ENCODE results near the gene RSRC1. TPM values are rescaled to one million over a fixed set of nuclear protein-coding genes. Genes with fewer than 3 reads are reported as not detected.

Gene RSRC1
- polyA plus RNA-seq, 2 donors = 10.9 to 12.3 TPM

GRCh38 chr3:158355623-158356588, 246.0 kb downstream of the RSRC1 start:
- no peak overlapping the region for H3K27ac ChIP-seq (ENCODE audit: low read depth in 2 of 2, low read length in 1 of 2)
- no peaks in the 10 kb centered on the region for H3K36me3 ChIP-seq (ENCODE audit: control insufficient read depth in 2 of 2, insufficient read depth in 2 of 2, low read length in 1 of 2)
- H3K4me3 ChIP-seq (ENCODE audit: low read depth in 1 of 2, low read length in 2 of 2) = no peak overlapping the region
- H3K4me1 ChIP-seq (ENCODE audit: control insufficient read depth in 2 of 2, insufficient read depth in 2 of 2, low read length in 1 of 2) = no peaks in the 10 kb centered on the region
- no peaks in the 10 kb centered on the region for H3K27me3 ChIP-seq (ENCODE audit: control insufficient read depth in 1 of 2, insufficient read depth in 2 of 2, low read length in 2 of 2)
- 86 to 92% methylated on average over 4 of the region's 4 CpGs for WGBS, 2 donors
- H3K9me3 ChIP-seq (ENCODE audit: control insufficient read depth in 2 of 2, insufficient read depth in 1 of 2, low read depth in 1 of 2, low read length in 1 of 2) = no peaks in the 10 kb centered on the region

GRCh38 chr3:158359339-158359738, 249.4 kb downstream of the RSRC1 start:
- no peak overlapping the region for H3K4me3 ChIP-seq (ENCODE audit: low read depth in 1 of 2, low read length in 2 of 2)
- H3K36me3 ChIP-seq (ENCODE audit: control insufficient read depth in 2 of 2, insufficient read depth in 2 of 2, low read length in 1 of 2) = no peaks in the 10 kb centered on the region
- 83 to 90% methylated on average over 6 of the region's 6 CpGs for WGBS, 2 donors
- no peaks in the 10 kb centered on the region for H3K27me3 ChIP-seq (ENCODE audit: control insufficient read depth in 1 of 2, insufficient read depth in 2 of 2, low read length in 2 of 2)
- H3K4me1 ChIP-seq (ENCODE audit: control insufficient read depth in 2 of 2, insufficient read depth in 2 of 2, low read length in 1 of 2) = no peaks in the 10 kb centered on the region
- H3K9me3 ChIP-seq (ENCODE audit: control insufficient read depth in 2 of 2, insufficient read depth in 1 of 2, low read depth in 1 of 2, low read length in 1 of 2) = no peaks in the 10 kb centered on the region
- H3K27ac ChIP-seq (ENCODE audit: low read depth in 2 of 2, low read length in 1 of 2) = no peak overlapping the region

- WGBS, 2 donors = 95 to 98% methylated on average over 11 of the region's 11 CpGs
- no peaks in the 10 kb centered on the region for H3K9me3 ChIP-seq (ENCODE audit: control insufficient read depth in 2 of 2, insufficient read depth in 1 of 2, low read depth in 1 of 2, low read length in 1 of 2)
- H3K27ac ChIP-seq (ENCODE audit: low read depth in 2 of 2, low read length in 1 of 2) = no peak overlapping the region
- H3K4me3 ChIP-seq (ENCODE audit: low read depth in 1 of 2, low read length in 2 of 2) = no peak overlapping the region
- H3K27me3 ChIP-seq (ENCODE audit: control insufficient read depth in 1 of 2, insufficient read depth in 2 of 2, low read length in 2 of 2) = no peaks in the 10 kb centered on the region
- no peaks in the 10 kb centered on the region for H3K36me3 ChIP-seq (ENCODE audit: control insufficient read depth in 2 of 2, insufficient read depth in 2 of 2, low read length in 1 of 2)
- no peaks in the 10 kb centered on the region for H3K4me1 ChIP-seq (ENCODE audit: control insufficient read depth in 2 of 2, insufficient read depth in 2 of 2, low read length in 1 of 2)
Measured at GRCh38 chr3:158360756-158361448, 251.0 kb downstream of the RSRC1 start.

GRCh38 chr3:158368271-158368670, 258.4 kb downstream of the RSRC1 start:
- Histone ChIP-seq H3K27me3 (ENCODE audit: control insufficient read depth in 1 of 2, insufficient read depth in 2 of 2, low read length in 2 of 2) (no peaks in the 10 kb centered on the region), H3K27ac (ENCODE audit: low read depth in 2 of 2, low read length in 1 of 2) (no peak overlapping the region), H3K4me1 (ENCODE audit: control insufficient read depth in 2 of 2, insufficient read depth in 2 of 2, low read length in 1 of 2) (peaks cover 0 to 2% of the 10 kb centered on the region in 2 donors), H3K36me3 (ENCODE audit: control insufficient read depth in 2 of 2, insufficient read depth in 2 of 2, low read length in 1 of 2) (no peaks in the 10 kb centered on the region), H3K4me3 (ENCODE audit: low read depth in 1 of 2, low read length in 2 of 2) (no peak overlapping the region), H3K9me3 (ENCODE audit: control insufficient read depth in 2 of 2, insufficient read depth in 1 of 2, low read depth in 1 of 2, low read length in 1 of 2) (no peaks in the 10 kb centered on the region)
- 65 to 71% methylated on average over 2 of the region's 2 CpGs for WGBS, 2 donors

GRCh38 chr3:158369279-158369678, 259.4 kb downstream of the RSRC1 start:
- Histone ChIP-seq H3K27me3 (ENCODE audit: control insufficient read depth in 1 of 2, insufficient read depth in 2 of 2, low read length in 2 of 2) (no peaks in the 10 kb centered on the region), H3K4me1 (ENCODE audit: control insufficient read depth in 2 of 2, insufficient read depth in 2 of 2, low read length in 1 of 2) (peaks cover 0 to 2% of the 10 kb centered on the region in 2 donors), H3K9me3 (ENCODE audit: control insufficient read depth in 2 of 2, insufficient read depth in 1 of 2, low read depth in 1 of 2, low read length in 1 of 2) (no peaks in the 10 kb centered on the region), H3K27ac (ENCODE audit: low read depth in 2 of 2, low read length in 1 of 2) (no peak overlapping the region), H3K36me3 (ENCODE audit: control insufficient read depth in 2 of 2, insufficient read depth in 2 of 2, low read length in 1 of 2) (no peaks in the 10 kb centered on the region), H3K4me3 (ENCODE audit: low read depth in 1 of 2, low read length in 2 of 2) (no peak overlapping the region)
- WGBS, 2 donors = 94 to 100% methylated on average over 1 of the region's 1 CpG

- Histone ChIP-seq H3K27ac (ENCODE audit: low read depth in 2 of 2, low read length in 1 of 2) (no peak overlapping the region), H3K4me3 (ENCODE audit: low read depth in 1 of 2, low read length in 2 of 2) (no peak overlapping the region), H3K9me3 (ENCODE audit: control insufficient read depth in 2 of 2, insufficient read depth in 1 of 2, low read depth in 1 of 2, low read length in 1 of 2) (no peaks in the 10 kb centered on the region), H3K4me1 (ENCODE audit: control insufficient read depth in 2 of 2, insufficient read depth in 2 of 2, low read length in 1 of 2) (no peaks in the 10 kb centered on the region), H3K36me3 (ENCODE audit: control insufficient read depth in 2 of 2, insufficient read depth in 2 of 2, low read length in 1 of 2) (no peaks in the 10 kb centered on the region), H3K27me3 (ENCODE audit: control insufficient read depth in 1 of 2, insufficient read depth in 2 of 2, low read length in 2 of 2) (no peaks in the 10 kb centered on the region)
- WGBS, 2 donors = 89 to 90% methylated on average over 4 of the region's 4 CpGs
Measured at GRCh38 chr3:158379517-158379916, 269.6 kb downstream of the RSRC1 start.

- Histone ChIP-seq H3K4me3 (ENCODE audit: low read depth in 1 of 2, low read length in 2 of 2) (no peak overlapping the region), H3K27me3 (ENCODE audit: control insufficient read depth in 1 of 2, insufficient read depth in 2 of 2, low read length in 2 of 2) (no peaks in the 10 kb centered on the region), H3K4me1 (ENCODE audit: control insufficient read depth in 2 of 2, insufficient read depth in 2 of 2, low read length in 1 of 2) (no peaks in the 10 kb centered on the region), H3K9me3 (ENCODE audit: control insufficient read depth in 2 of 2, insufficient read depth in 1 of 2, low read depth in 1 of 2, low read length in 1 of 2) (no peaks in the 10 kb centered on the region), H3K36me3 (ENCODE audit: control insufficient read depth in 2 of 2, insufficient read depth in 2 of 2, low read length in 1 of 2) (no peaks in the 10 kb centered on the region), H3K27ac (ENCODE audit: low read depth in 2 of 2, low read length in 1 of 2) (no peak overlapping the region)
- WGBS, 2 donors = 93 to 95% methylated on average over 2 of the region's 2 CpGs
Measured at GRCh38 chr3:158381262-158381868, 271.5 kb downstream of the RSRC1 start.

- H3K4me1 ChIP-seq (ENCODE audit: control insufficient read depth in 2 of 2, insufficient read depth in 2 of 2, low read length in 1 of 2) = no peaks in the 10 kb centered on the region
- H3K27ac ChIP-seq (ENCODE audit: low read depth in 2 of 2, low read length in 1 of 2) = no peak overlapping the region
- H3K36me3 ChIP-seq (ENCODE audit: control insufficient read depth in 2 of 2, insufficient read depth in 2 of 2, low read length in 1 of 2) = no peaks in the 10 kb centered on the region
- H3K9me3 ChIP-seq (ENCODE audit: control insufficient read depth in 2 of 2, insufficient read depth in 1 of 2, low read depth in 1 of 2, low read length in 1 of 2) = no peaks in the 10 kb centered on the region
- WGBS, 2 donors = 81 to 92% methylated on average over 2 of the region's 2 CpGs
- H3K4me3 ChIP-seq (ENCODE audit: low read depth in 1 of 2, low read length in 2 of 2) = no peak overlapping the region
- H3K27me3 ChIP-seq (ENCODE audit: control insufficient read depth in 1 of 2, insufficient read depth in 2 of 2, low read length in 2 of 2) = no peaks in the 10 kb centered on the region
Measured at GRCh38 chr3:158382479-158382878, 272.6 kb downstream of the RSRC1 start.

- Histone ChIP-seq H3K27me3 (ENCODE audit: control insufficient read depth in 1 of 2, insufficient read depth in 2 of 2, low read length in 2 of 2) (no peaks in the 10 kb centered on the region), H3K9me3 (ENCODE audit: control insufficient read depth in 2 of 2, insufficient read depth in 1 of 2, low read depth in 1 of 2, low read length in 1 of 2) (no peaks in the 10 kb centered on the region), H3K27ac (ENCODE audit: low read depth in 2 of 2, low read length in 1 of 2) (no peak overlapping the region), H3K4me3 (ENCODE audit: low read depth in 1 of 2, low read length in 2 of 2) (no peak overlapping the region), H3K4me1 (ENCODE audit: control insufficient read depth in 2 of 2, insufficient read depth in 2 of 2, low read length in 1 of 2) (no peaks in the 10 kb centered on the region), H3K36me3 (ENCODE audit: control insufficient read depth in 2 of 2, insufficient read depth in 2 of 2, low read length in 1 of 2) (no peaks in the 10 kb centered on the region)
- 90% methylated on average over 2 of the region's 2 CpGs for WGBS, 2 donors
Measured at GRCh38 chr3:158384019-158384418, 274.1 kb downstream of the RSRC1 start.

All from esophagus (tissue), 2 donors.